Measurements from ENCODE around the gene BRD8.
"Not testable (repeated sequence)": the region's sequence is repeated elsewhere in the genome, so short reads cannot be mapped to it uniquely, and the experiment has no call there.

Gene BRD8

DNA sequence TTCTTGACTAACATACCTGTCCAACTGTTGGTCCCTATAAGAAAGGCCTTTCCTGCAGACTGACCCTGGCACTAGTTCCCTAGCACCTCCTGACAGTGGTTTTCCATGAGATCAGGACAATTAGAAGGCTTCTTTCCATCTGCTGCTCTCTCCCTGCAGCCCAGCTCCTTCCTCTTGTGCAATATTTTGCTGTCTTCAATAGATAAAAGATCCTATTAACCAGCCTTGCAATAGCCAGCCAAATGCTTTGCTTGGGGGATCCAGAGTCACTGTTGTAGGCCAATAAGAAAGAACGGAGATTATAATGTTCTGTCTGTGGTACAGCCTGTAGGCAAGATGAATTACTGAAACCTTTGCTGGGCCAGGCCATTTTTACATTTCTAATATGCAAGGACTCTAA lies 20.8 kb downstream of the BRD8 start:
- no peak for TF ChIP-seq CTCF (IDR thresholded peaks at IDR 0.05; ENCODE audit: low read depth, low read length)
- DNase-seq (ENCODE audit: extremely low read depth, low read depth) = no peak

DNA sequence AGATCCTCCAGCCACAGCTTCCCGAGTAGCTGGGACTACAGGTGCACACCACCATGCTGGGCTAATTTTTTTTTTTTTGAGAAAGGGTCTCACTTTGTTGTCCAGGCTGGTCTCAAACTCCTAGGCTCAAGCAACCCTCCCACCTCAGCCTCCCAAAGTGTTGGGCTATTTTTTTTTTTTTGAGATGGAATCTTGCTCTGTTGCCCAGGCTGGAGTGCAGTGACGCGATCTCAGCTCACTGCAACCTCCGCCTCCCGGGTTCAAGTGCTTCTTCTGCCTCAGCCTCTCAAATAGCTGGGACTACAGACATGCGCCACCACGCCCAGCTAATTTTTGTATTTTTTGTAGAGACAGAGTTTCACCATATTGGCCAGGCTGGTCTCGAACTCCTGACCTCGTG lies 22.5 kb downstream of the BRD8 start:
- not testable (repeated sequence) for DNase-seq (ENCODE audit: extremely low read depth, low read depth)

DNA sequence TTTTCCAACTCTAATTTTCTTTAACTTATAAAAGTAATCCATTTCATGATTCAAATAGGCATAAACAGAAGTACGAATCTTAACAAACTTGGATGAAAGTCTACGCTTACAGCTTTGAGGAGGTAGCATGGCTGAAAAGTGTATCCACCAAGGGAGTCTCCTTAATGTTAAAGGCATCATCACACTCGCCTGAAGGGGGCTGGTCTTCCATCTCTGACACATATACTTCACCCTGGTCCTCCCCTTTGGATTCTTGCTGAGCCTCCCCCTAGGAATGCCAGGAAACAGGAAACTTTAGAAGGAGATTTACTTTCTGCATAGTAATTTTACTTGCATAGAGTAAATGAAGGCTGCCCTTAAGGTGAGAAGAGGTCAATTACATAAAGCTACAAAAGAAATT lies 28.9 kb downstream of the BRD8 start:
- no peak for TF ChIP-seq CTCF (IDR thresholded peaks at IDR 0.05; ENCODE audit: low read depth, low read length)
- DNase-seq (ENCODE audit: extremely low read depth, low read depth) = no peak

GRCh38 chr5:138148811-138149210 lies 29.6 kb downstream of the BRD8 start:
- peak; percentile 52 for DNase-seq (ENCODE audit: extremely low read depth, low read depth)
- TF ChIP-seq CTCF (IDR thresholded peaks at IDR 0.05; ENCODE audit: low read depth, low read length) = no peak

DNA sequence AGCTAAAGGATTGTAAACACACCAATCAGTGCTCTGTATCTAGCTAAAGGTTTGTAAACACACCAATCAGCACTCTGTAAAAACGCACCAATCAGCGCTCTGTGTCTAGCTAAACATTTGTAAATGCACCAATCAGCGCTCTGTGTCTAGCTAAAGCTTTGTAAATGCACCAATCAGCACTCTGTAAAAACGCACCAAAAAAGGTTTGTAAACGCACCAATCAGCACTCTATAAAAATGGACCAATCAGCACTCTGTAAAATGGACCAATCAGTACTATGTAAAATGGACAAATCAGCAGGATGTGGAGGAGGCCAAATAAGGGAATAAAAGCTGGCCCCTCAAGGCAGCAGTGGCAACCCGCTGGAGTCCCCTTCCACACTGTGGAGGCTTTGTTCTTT lies 34.9 kb downstream of the BRD8 start:
- DNase-seq (ENCODE audit: extremely low read depth, low read depth) = not testable (repeated sequence)

GRCh38 chr5:138141734-138142133 lies 36.7 kb downstream of the BRD8 start:
- DNase-seq (ENCODE audit: extremely low read depth, low read depth) = no peak
- TF ChIP-seq CTCF (IDR thresholded peaks at IDR 0.05; ENCODE audit: low read depth, low read length) = no peak

DNA sequence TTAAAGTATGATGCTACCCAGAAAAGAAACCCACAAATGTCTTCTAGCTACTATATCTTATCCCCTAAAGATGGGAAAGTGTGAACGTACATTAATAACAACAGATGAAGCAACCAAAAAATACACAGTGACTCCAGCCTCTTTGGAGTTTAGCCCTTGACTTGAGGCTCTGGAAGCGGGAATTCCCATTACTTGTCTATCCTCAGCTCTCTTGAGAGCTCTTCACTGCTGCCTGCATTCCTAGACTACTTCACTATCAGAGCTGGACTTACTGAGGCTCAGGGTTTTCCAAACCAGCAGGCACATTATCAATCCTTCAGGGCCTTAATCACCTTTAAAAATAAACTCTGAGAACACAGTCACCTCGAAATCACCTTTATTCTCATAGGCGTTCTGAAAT lies 38.2 kb downstream of the BRD8 start:
- DNase-seq (ENCODE audit: extremely low read depth, low read depth) = no peak
- no peak for TF ChIP-seq CTCF (IDR thresholded peaks at IDR 0.05; ENCODE audit: low read depth, low read length)

- no peak for DNase-seq (ENCODE audit: extremely low read depth, low read depth)
- TF ChIP-seq CTCF (IDR thresholded peaks at IDR 0.05; ENCODE audit: low read depth, low read length) = no peak
Observed at GRCh38 chr5:138139781-138140090, 38.7 kb downstream of the BRD8 start.

Measured in AG09319 (cell line).